ENCODE measurements around the gene LARP4.
"Not testable (repeated sequence)": the region's sequence is repeated elsewhere in the genome, so short reads cannot be mapped to it uniquely, and the experiment has no call there.

GRCh38 chr12:50423342-50423741, 22.7 kb downstream of the LARP4 start:
- not testable (repeated sequence) for TF ChIP-seq SP1 (CRISPR knock-in tag; IDR thresholded peaks at IDR 0.05); NBN (IDR thresholded peaks at IDR 0.05; ENCODE audit: low read depth); ZFP91 (CRISPR knock-in tag; IDR thresholded peaks at IDR 0.05); POLR2A (conservative IDR thresholded peaks at IDR 0.05); CTCF (IDR thresholded peaks at IDR 0.05 in 2 of 3, conservative IDR thresholded peaks at IDR 0.05 in 1 of 3; ENCODE audit: insufficient read depth in 2 of 3, low read depth in 1 of 3, low read length in 3 of 3); MAX (CRISPR knock-in tag; IDR thresholded peaks at IDR 0.05); MTF1 (CRISPR knock-in tag; IDR thresholded peaks at IDR 0.05; ENCODE audit: borderline replicate concordance); ZNF318 (IDR thresholded peaks at IDR 0.05; ENCODE audit: borderline replicate concordance in 1 of 2, low read depth in 1 of 2); ZNF639 (CRISPR knock-in tag; conservative IDR thresholded peaks at IDR 0.05 in 1 of 2, IDR thresholded peaks at IDR 0.05 in 1 of 2); ERF (CRISPR knock-in tag; IDR thresholded peaks at IDR 0.05); TBL1XR1 (IDR thresholded peaks at IDR 0.05; ENCODE audit: low read length in 2 of 2); ZNF263 (CRISPR knock-in tag; IDR thresholded peaks at IDR 0.05; ENCODE audit: borderline replicate concordance); TOE1 (IDR thresholded peaks at IDR 0.05; ENCODE audit: borderline replicate concordance); TOE1 (CRISPR knock-in tag; IDR thresholded peaks at IDR 0.05; ENCODE audit: borderline replicate concordance, low read depth)
